KOPT-K1 (cell line): ENCODE results near the gene LARGE2.
"Not testable (repeated sequence)": the region's sequence is repeated elsewhere in the genome, so short reads cannot be mapped to it uniquely, and the experiment has no call there.

ENCODE experiments used
- H3K27ac ChIP-seq: fragments of 200-600 bp; sonication (generic); 2 replicates; pipeline ENCODE4 v1.5.1; 2016; ENCODE audit warnings: antibody characterized with exemption, mild to moderate bottlenecking, low read depth, low read length; ENCODE audit not compliant: poor library complexity, severe bottlenecking
- H3K36me3 ChIP-seq: fragments of 200-600 bp; sonication (generic); 2 replicates; pipeline ENCODE4 v1.5.1; 2017; ENCODE audit warnings: antibody characterized with exemption, mild to moderate bottlenecking, low read length, moderate library complexity; ENCODE audit not compliant: insufficient read depth
- H3K9me3 ChIP-seq: fragments of 200-600 bp; sonication (generic); 2 replicates; pipeline ENCODE4 v1.5.1; 2017; ENCODE audit warnings: antibody characterized with exemption, low read length, mild to moderate bottlenecking; ENCODE audit not compliant: insufficient read depth, poor library complexity, severe bottlenecking

LARGE2 gene

GRCh38 chr11:45889966-45890365 is 32.5 kb upstream of the LARGE2 start:
- no peaks in the 10 kb centered on the region for H3K36me3 ChIP-seq
- no peak overlapping the region for H3K27ac ChIP-seq
- no peaks in the 10 kb centered on the region for H3K9me3 ChIP-seq

GRCh38 chr11:45890886-45891550 is 31.4 kb upstream of the LARGE2 start:
- H3K36me3 ChIP-seq = no peaks in the 10 kb centered on the region
- no peak overlapping the region for H3K27ac ChIP-seq
- no peaks in the 10 kb centered on the region for H3K9me3 ChIP-seq

GRCh38 chr11:45892856-45893255 is 29.6 kb upstream of the LARGE2 start:
- Histone ChIP-seq H3K36me3 (no peaks in the 10 kb centered on the region), H3K9me3 (no peaks in the 10 kb centered on the region), H3K27ac (no peak overlapping the region)

- no peaks in the 10 kb centered on the region for H3K36me3 ChIP-seq
- H3K9me3 ChIP-seq = no peaks in the 10 kb centered on the region
- no peak overlapping the region for H3K27ac ChIP-seq
Observed at GRCh38 chr11:45894555-45895247, 27.8 kb upstream of the LARGE2 start.

GRCh38 chr11:45895553-45896259 is 26.8 kb upstream of the LARGE2 start:
- H3K9me3 ChIP-seq = no peaks in the 10 kb centered on the region
- no peak overlapping the region for H3K27ac ChIP-seq
- H3K36me3 ChIP-seq = no peaks in the 10 kb centered on the region

- H3K36me3 ChIP-seq = no peaks in the 10 kb centered on the region
- H3K27ac ChIP-seq = no peak overlapping the region
- no peaks in the 10 kb centered on the region for H3K9me3 ChIP-seq
Observed at GRCh38 chr11:45896422-45896984, 26.0 kb upstream of the LARGE2 start.

GRCh38 chr11:45897556-45897955 is 24.9 kb upstream of the LARGE2 start:
- Histone ChIP-seq H3K9me3 (no peaks in the 10 kb centered on the region), H3K27ac (no peak overlapping the region), H3K36me3 (no peaks in the 10 kb centered on the region)

- Histone ChIP-seq H3K36me3 (no peaks in the 10 kb centered on the region), H3K27ac (no peak overlapping the region), H3K9me3 (no peaks in the 10 kb centered on the region)
Observed at GRCh38 chr11:45899086-45899447, 23.4 kb upstream of the LARGE2 start.

- Histone ChIP-seq H3K9me3 (no peaks in the 10 kb centered on the region), H3K36me3 (no peaks in the 10 kb centered on the region), H3K27ac (no peak overlapping the region)
Observed at GRCh38 chr11:45899448-45900174, 22.8 kb upstream of the LARGE2 start.

- not testable (repeated sequence) for H3K36me3 ChIP-seq, H3K27ac ChIP-seq, H3K9me3 ChIP-seq
Observed at GRCh38 chr11:45900175-45900800, 22.2 kb upstream of the LARGE2 start.

- H3K9me3 ChIP-seq = no peaks in the 10 kb centered on the region
- H3K36me3 ChIP-seq = no peaks in the 10 kb centered on the region
- no peak overlapping the region for H3K27ac ChIP-seq
Observed at GRCh38 chr11:45900916-45901617, 21.4 kb upstream of the LARGE2 start.

GRCh38 chr11:45901626-45902025 is 20.8 kb upstream of the LARGE2 start:
- Histone ChIP-seq H3K36me3 (no peaks in the 10 kb centered on the region), H3K9me3 (no peaks in the 10 kb centered on the region), H3K27ac (no peak overlapping the region)

- H3K9me3 ChIP-seq = no peaks in the 10 kb centered on the region
- H3K36me3 ChIP-seq = no peaks in the 10 kb centered on the region
- no peak overlapping the region for H3K27ac ChIP-seq
Observed at GRCh38 chr11:45902452-45903380, 19.7 kb upstream of the LARGE2 start.
